HepG2 (cell line): ENCODE data around the gene CNTRL. TPM values are rescaled to one million over a fixed set of nuclear protein-coding genes. Genes with fewer than 3 reads are reported as not detected.

Source experiments
- ATAC-seq: fragments of 200-7000 bp; cut with Tn5 transposase; 3 replicates; pipeline ENCODE4 v1.9.1; 2020; ENCODE audit warnings: mild to moderate bottlenecking, moderate library complexity
- BruUV-seq: library from RNA; stranded (reverse); fragments of 400-500 nt; replicated peaks from 2 replicates; lab custom pipeline; 2021; lab: Mats Ljungman, UMichigan
- CTCF ChIA-PET: fragments of 300-600 bp; formaldehyde crosslinking; extraction: SDS; loops from one replicate; lab custom pipeline; 2021; ENCODE audit warnings: low total read pairs, inconsistent platforms, low intra/inter-chr PET ratio; lab: Yijun Ruan, JAX
- POLR2A ChIA-PET: fragments of 350-600 bp; sonication (Branson Sonifier 250); formaldehyde crosslinking; loops from one replicate; lab custom pipeline; 2020; ENCODE audit warnings: antibody characterized with exemption, inconsistent platforms; lab: Yijun Ruan, JAX
- DNase-seq: peaks from one replicate; pipeline ENCODE4 v3.0.0-alpha.2; 2015; ENCODE audit warnings: low spot score
- FAIRE-seq: peaks from 3 replicates; lab custom pipeline; 2011; peaks lifted over from hg19 to GRCh38; lab: Jason Lieb, UNC
- H2AFZ ChIP-seq: one replicate; pipeline ENCODE4 v1.6.1; 2011; ENCODE audit warnings: low read length, inconsistent platforms
- H3K27ac ChIP-seq: fragments of 300-600 bp; 3 replicates; pipeline ENCODE4 v1.8.0; 2011; ENCODE audit warnings: mixed run types, mild to moderate bottlenecking, mixed read lengths, low read length, inconsistent platforms; ENCODE audit not compliant: insufficient read depth; ENCODE audit errors: extremely low read length
- H3K27me3 ChIP-seq, 2 experiments: fragments of 200-600 bp in 1 of 2; 2 replicates in 1 of 2; 3 replicates in 1 of 2; pipeline versions ENCODE4 v1.6.0 to v1.8.0; 2011; ENCODE audit warnings: low read length in 2 of 2, mild to moderate bottlenecking in 2 of 2, moderate library complexity in 2 of 2, inconsistent platforms in 1 of 2; ENCODE audit not compliant: insufficient read depth in 2 of 2, control insufficient read depth in 1 of 2
- H3K36me3 ChIP-seq, 2 experiments: fragments of 200-600 bp in 1 of 2; replicated peaks in 1 of 2; 2 replicates in 1 of 2; 3 replicates in 1 of 2; pipeline versions ENCODE4 v1.5.1 to v1.8.0; 2011; ENCODE audit warnings: low read length in 2 of 2, inconsistent platforms in 1 of 2; ENCODE audit not compliant: insufficient read depth in 2 of 2, control insufficient read depth in 1 of 2
- H3K4me1 ChIP-seq: 2 replicates; pipeline ENCODE4 v1.5.1; 2012; ENCODE audit warnings: low read length, inconsistent platforms; ENCODE audit not compliant: insufficient read depth
- H3K4me2 ChIP-seq: 2 replicates; pipeline ENCODE4 v1.6.0; 2011; ENCODE audit warnings: low read depth, low read length, inconsistent platforms
- H3K4me3 ChIP-seq, 3 experiments: fragments of 200-600 bp in 1 of 3; sonication (generic), shearing (Covaris generic) in 1 of 3; replicated peaks in 1 of 3; 2 replicates each; pipeline ENCODE4 v1.5.1; 2011 to 2016; ENCODE audit warnings: low read length in 3 of 3, inconsistent platforms in 2 of 3, low read depth in 2 of 3, mild to moderate bottlenecking in 2 of 3, control low read depth in 1 of 3, mixed read lengths in 1 of 3; ENCODE audit not compliant: insufficient read depth in 1 of 3
- H3K79me2 ChIP-seq: one replicate; pipeline ENCODE4 v1.6.1; 2011; ENCODE audit warnings: low read length, inconsistent platforms; ENCODE audit not compliant: insufficient read depth
- H3K9ac ChIP-seq: 2 replicates; pipeline ENCODE4 v1.6.0; 2011; ENCODE audit warnings: mild to moderate bottlenecking, low read depth, low read length, inconsistent platforms; ENCODE audit not compliant: insufficient read depth
- H3K9me3 ChIP-seq: 2 replicates; pipeline ENCODE4 v1.5.1; 2012; ENCODE audit warnings: mild to moderate bottlenecking, low read length
- H4K20me1 ChIP-seq: 2 replicates; pipeline ENCODE4 v1.6.0; 2011; ENCODE audit warnings: inconsistent platforms, mild to moderate bottlenecking, low read length, moderate library complexity; ENCODE audit not compliant: insufficient read depth
- EHMT2 ChIP-seq: fragments of 200-600 bp; sonication (generic); IDR thresholded peaks from 2 replicates; pipeline ENCODE4 v1.7.0; 2017; ENCODE audit warnings: antibody characterized with exemption, low read depth, low read length, borderline replicate concordance
- RAD21 ChIP-seq: fragments of 450-650 bp; formaldehyde crosslinking; IDR thresholded peaks from 2 replicates; pipeline ENCODE4 v1.5.0; 2020; ENCODE audit warnings: mild to moderate bottlenecking
- SP140L ChIP-seq: sonication (generic); formaldehyde crosslinking; IDR thresholded peaks from 2 replicates; pipeline ENCODE4 v1.4.0; 2020; ENCODE audit warnings: missing genetic modification reagents, borderline replicate concordance
- SRSF4 ChIP-seq: fragments of 200-400 bp; formaldehyde crosslinking; IDR thresholded peaks from one replicate; pipeline ENCODE4 v1.6.1; 2018; ENCODE audit warnings: mild to moderate bottlenecking, low read depth, low read length, moderate library complexity; ENCODE audit not compliant: poor library complexity, severe bottlenecking
- SSRP1 ChIP-seq: IDR thresholded peaks from 2 replicates; pipeline ENCODE4 v1.6.1; 2016; ENCODE audit warnings: control low read depth
- STAG1 ChIP-seq: sonication (generic); formaldehyde crosslinking; IDR thresholded peaks from 2 replicates; pipeline ENCODE4 v1.4.0; 2020; ENCODE audit warnings: missing genetic modification reagents
- TP53 ChIP-seq: sonication (generic); formaldehyde crosslinking; conservative IDR thresholded peaks from 2 replicates; pipeline ENCODE4 v1.4.0; 2020; ENCODE audit warnings: missing genetic modification reagents
- YEATS2 ChIP-seq: sonication (generic); formaldehyde crosslinking; IDR thresholded peaks from 2 replicates; pipeline ENCODE4 v1.4.0; 2020; ENCODE audit warnings: missing genetic modification reagents, borderline replicate concordance
- ZNF318 ChIP-seq: sonication (generic); formaldehyde crosslinking; IDR thresholded peaks from 2 replicates; pipeline ENCODE4 v1.4.0; 2020; ENCODE audit warnings: mild to moderate bottlenecking, missing genetic modification reagents
- ZNF326 ChIP-seq: sonication (generic); formaldehyde crosslinking; IDR thresholded peaks from 2 replicates; pipeline ENCODE4 v1.4.0; 2020; ENCODE audit warnings: missing genetic modification reagents, borderline replicate concordance
- ZNF552 ChIP-seq: sonication (generic); formaldehyde crosslinking; IDR thresholded peaks from 2 replicates; pipeline ENCODE4 v1.9.0; 2022; ENCODE audit warnings: missing genetic modification reagents, mild to moderate bottlenecking, borderline replicate concordance
- ZNF567 ChIP-seq: sonication (generic); formaldehyde crosslinking; IDR thresholded peaks from 2 replicates; pipeline ENCODE4 v1.8.1; 2023; ENCODE audit warnings: mild to moderate bottlenecking, missing genetic modification reagents, borderline replicate concordance
- ZNF572 ChIP-seq: sonication (generic); formaldehyde crosslinking; IDR thresholded peaks from 2 replicates; pipeline ENCODE4 v1.5.1; 2020; ENCODE audit warnings: mild to moderate bottlenecking, missing genetic modification reagents
- WGBS: methylation state at CpG from one replicate; pipeline ENCODE4 v1.1.6; 2017; ENCODE audit warnings: low lambda C conversion rate; 5-methylcytosine and 5-hydroxymethylcytosine counted together
- in situ Hi-C: cut with HindIII; loops from 2 replicates; pipeline ENCODE4 v1.10.0; 2017; ENCODE audit warnings: low pct_unique_long_range_greater_than_20kb; ENCODE audit not compliant: extremely low pct_ligation_motif_present
- intact Hi-C: fragments of 100-400 bp; cut with micrococcal nuclease; formaldehyde crosslinking; loops from one replicate; pipeline ENCODE4 v1.10.0; 2022; ENCODE audit not compliant: unreplicated experiment
- polyA plus RNA-seq, 8 experiments: library from polyadenylated mRNA; depleted of rRNA in 3 of 8; stranded (reverse) in 7 of 8; unstranded in 1 of 8; fragments of >200 nt; fragmentation: Illumina TruSeq in 4 of 8; extraction: Trizol in 4 of 8; gene quantifications; 2 replicates each; pipeline versions ENCODE4 v1.2.1 to v1.2.3, GENCODE V29; 2011 to 2016; ENCODE audit warnings: low read depth in 4 of 8, missing spikeins in 1 of 8, mixed read lengths in 1 of 8; ENCODE audit not compliant: insufficient read depth in 1 of 8
- total RNA-seq, 5 experiments: library from RNA; depleted of rRNA; stranded (reverse); fragments of >200 nt; fragmentation: Illumina TruSeq; extraction: Trizol; gene quantifications; 2 replicates each; pipeline ENCODE4 v1.2.3, GENCODE V29; 2016; ENCODE audit warnings: low read depth in 1 of 5

Gene CNTRL
- total and polyA plus RNA-seq, 2 of the 13 experiments (the other 11 are each of a cell fraction or from before 2014, with no cell fraction given): 7.5 to 11.8 TPM

- Histone ChIP-seq H3K4me2 (no peak overlapping the region), H3K9ac (no peak overlapping the region), H3K4me1 (no peaks in the 10 kb centered on the region), H3K79me2 (no peaks in the 10 kb centered on the region), H3K4me3 (no peak overlapping the region), H3K9me3 (no peaks in the 10 kb centered on the region), H3K27ac (no peak overlapping the region), H3K36me3 (no peaks in the 10 kb centered on the region), H2AFZ (no peak overlapping the region), H3K27me3 (no peaks in the 10 kb centered on the region), H4K20me1 (no peaks in the 10 kb centered on the region)
- no TSS peak for BruUV-seq
- ATAC-seq (peak; percentile 62), FAIRE-seq (no peak), DNase-seq (peak; percentile 10)
- WGBS: 96% methylated on average over 1 of the region's 1 CpG
- TF ChIP-seq SRSF4: no peak
- TF ChIP-seq RAD21 (CRISPR knock-in tag): 0 out of 2 replicates have a peak, but pooled peaks have one; percentile 13
- no peak for TF ChIP-seq ZNF567 (CRISPR knock-in tag)
- TF ChIP-seq TP53 (CRISPR knock-in tag): no peak
- TF ChIP-seq STAG1: peak; percentile 11; the same call in 1 of the 2 replicates
- TF ChIP-seq YEATS2 (CRISPR knock-in tag): no peak
- TF ChIP-seq ZNF326 (CRISPR knock-in tag): no peak
- no peak for TF ChIP-seq SSRP1 (CRISPR knock-in tag)
- TF ChIP-seq ZNF552: no peak
- in situ Hi-C loops: no loop called here
- intact Hi-C loops: no loop called here
- CTCF ChIA-PET: no interaction called here
- POLR2A ChIA-PET: no interaction called here
Measured at GRCh38 chr9:121107029-121107428, 32.3 kb downstream of the CNTRL start.

GRCh38 chr9:121107881-121108280, 33.1 kb downstream of the CNTRL start:
- no peak overlapping the region for H3K27ac ChIP-seq
- no peak overlapping the region for H3K9ac ChIP-seq
- ATAC-seq: no peak
- no peaks in the 10 kb centered on the region for H4K20me1 ChIP-seq
- no peaks in the 10 kb centered on the region for H3K79me2 ChIP-seq
- WGBS: 79% methylated on average over 1 of the region's 1 CpG
- ChIA-PET CTCF (no interaction called here), POLR2A (no interaction called here)
- no peak overlapping the region for H3K4me3 ChIP-seq
- DNase-seq: no peak
- no peak overlapping the region for H3K4me2 ChIP-seq
- intact Hi-C loops: no loop called here
- H3K9me3 ChIP-seq: no peaks in the 10 kb centered on the region
- no peak for FAIRE-seq
- H2AFZ ChIP-seq: no peak overlapping the region
- no TSS peak for BruUV-seq
- H3K4me1 ChIP-seq: no peaks in the 10 kb centered on the region
- in situ Hi-C loops: no loop called here
- H3K27me3 ChIP-seq: no peaks in the 10 kb centered on the region
- no peaks in the 10 kb centered on the region for H3K36me3 ChIP-seq
- TF ChIP-seq ZNF318 (CRISPR knock-in tag) (no peak), ZNF572 (no peak), EHMT2 (no peak), SP140L (CRISPR knock-in tag) (no peak)
